Stimulated activated CD8-positive, alpha-beta memory T cell treated with anti-CD3 and anti-CD28 coated beads, Interleukin-7, amount 100 ng/mL, for 4 hours (primary cell): Measurements from ENCODE around the gene COL4A4.

Experiments used
- DNase-seq, 2 donors: peaks; one replicate each; pipeline ENCODE4 v3.0.0-alpha.2; 2020; ENCODE audit warnings: low read depth in 2 of 2

The COL4A4 gene

GRCh38 chr2:227030789-227031188 is 133.2 kb downstream of the COL4A4 start:
- no peak for DNase-seq

GRCh38 chr2:227029426-227030105 is 134.4 kb downstream of the COL4A4 start:
- no peak for DNase-seq

GRCh38 chr2:227025510-227025909 is 138.5 kb downstream of the COL4A4 start:
- no peak for DNase-seq

- DNase-seq: no peak
Measured at GRCh38 chr2:227022608-227023007, 141.4 kb downstream of the COL4A4 start.

- DNase-seq: no peak
Measured at GRCh38 chr2:227020416-227020815, 143.6 kb downstream of the COL4A4 start.

- DNase-seq: no peak
Measured at GRCh38 chr2:227016894-227017293, 147.1 kb downstream of the COL4A4 start.

- DNase-seq: no peak
Measured at GRCh38 chr2:227013881-227014280, 150.1 kb downstream of the COL4A4 start.

- DNase-seq: no peak
Measured at GRCh38 chr2:227013330-227013729, 150.7 kb downstream of the COL4A4 start.

GRCh38 chr2:227010433-227010832 is 153.6 kb downstream of the COL4A4 start:
- DNase-seq: no peak

GRCh38 chr2:227007940-227008339 is 156.1 kb downstream of the COL4A4 start:
- DNase-seq: no peak

GRCh38 chr2:227007148-227007547 is 156.9 kb downstream of the COL4A4 start:
- no peak for DNase-seq

- DNase-seq: no peak
Measured at GRCh38 chr2:227006189-227006897, 157.7 kb downstream of the COL4A4 start.

- DNase-seq: no peak
Measured at GRCh38 chr2:227004482-227004881, 159.5 kb downstream of the COL4A4 start.

GRCh38 chr2:227000123-227000522 is 163.9 kb downstream of the COL4A4 start:
- no peak for DNase-seq

- DNase-seq: no peak
Measured at GRCh38 chr2:226999661-227000060, 164.3 kb downstream of the COL4A4 start.

- DNase-seq: no peak
Measured at GRCh38 chr2:226995625-226996041, 168.4 kb downstream of the COL4A4 start.

- no peak for DNase-seq
Measured at GRCh38 chr2:226994775-226995174, 169.2 kb downstream of the COL4A4 start.

- DNase-seq: no peak
Measured at GRCh38 chr2:226993171-226993570, 170.8 kb downstream of the COL4A4 start.

GRCh38 chr2:226991663-226992062 is 172.3 kb downstream of the COL4A4 start:
- no peak for DNase-seq

GRCh38 chr2:226985583-226985946 is 178.4 kb downstream of the COL4A4 start:
- no peak for DNase-seq

GRCh38 chr2:226984750-226985582 is 179.0 kb downstream of the COL4A4 start:
- no peak for DNase-seq

GRCh38 chr2:226983895-226984749 is 179.9 kb downstream of the COL4A4 start:
- no peak for DNase-seq
